ENCODE data around the gene ANO2. TPM values are rescaled to one million over a fixed set of nuclear protein-coding genes. Genes with fewer than 3 reads are reported as not detected.

The ANO2 gene
- total and polyA plus RNA-seq, 7 donors: 1.3 to 9.3 (median 4.2) TPM

DNA sequence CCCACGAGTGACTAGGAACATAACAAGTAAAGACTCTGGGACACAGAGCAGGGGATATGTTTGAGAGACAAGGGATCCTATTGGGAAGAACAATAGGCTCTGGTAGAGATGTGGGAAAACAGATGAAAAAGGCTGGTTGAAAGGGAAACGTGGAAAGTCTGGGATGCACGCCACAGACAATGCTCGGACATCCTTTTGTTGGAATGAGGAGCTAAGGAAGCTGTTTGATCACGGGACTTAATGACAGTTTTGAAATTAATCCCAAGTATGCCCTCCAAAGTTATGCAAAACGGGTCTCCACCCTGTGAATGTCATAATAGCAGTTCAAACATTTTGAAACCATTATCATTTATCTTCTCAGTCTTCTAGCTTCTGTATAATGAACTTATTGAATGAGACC lies 31.7 kb upstream of the ANO2 start:
- H3K36me3 ChIP-seq (ENCODE audit: insufficient read depth in 1 of 2, low read depth in 1 of 2): peaks cover 0 to 8% of the 10 kb centered on the region in 2 donors

DNA sequence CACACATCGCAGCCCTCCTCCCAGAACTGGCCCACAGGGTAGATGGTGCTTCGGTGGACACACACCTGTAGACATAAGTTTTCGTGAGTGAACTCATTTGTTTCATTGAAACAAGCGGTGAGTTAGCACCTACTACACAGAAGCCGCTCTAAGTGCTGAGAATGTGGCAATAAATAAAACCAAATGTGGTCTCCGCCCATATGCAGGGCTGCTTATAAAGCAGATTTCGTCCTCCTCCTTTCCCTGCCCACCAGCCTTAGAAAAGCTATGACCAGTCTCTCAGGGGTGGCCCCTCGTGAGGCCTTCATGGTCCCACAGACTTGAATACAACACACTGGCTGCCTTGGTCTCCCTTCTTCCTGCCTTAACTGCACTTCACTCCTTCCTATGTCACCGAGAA lies 31.1 kb upstream of the ANO2 start:
- WGBS, 3 donors: 87 to 91% (median 88%) methylated on average over 9 of the region's 9 CpGs
- no peak overlapping the region for H3K27ac ChIP-seq
- ATAC-seq (no peak), DNase-seq (no peak)
- H3K4me1 ChIP-seq: no peaks in the 10 kb centered on the region
- H3K4me3 ChIP-seq: no peak overlapping the region
- no peaks in the 10 kb centered on the region for H3K9me3 ChIP-seq
- intact Hi-C loops (cut with DNase I): no loop called here
- no peak for TF ChIP-seq CTCF (IDR thresholded peaks at IDR 0.05)
- H3K36me3 ChIP-seq (ENCODE audit: insufficient read depth in 1 of 2, low read depth in 1 of 2): peaks cover 0 to 8% of the 10 kb centered on the region in 2 donors
- peaks cover 0 to 15% (median 3%) of the 10 kb centered on the region in 3 donors for H3K27me3 ChIP-seq (ENCODE audit: insufficient read depth in 3 of 3, low read length in 2 of 3)

More for the DNA sequence above, 31.7 kb upstream of the ANO2 start:
- DNase-seq (no peak), ATAC-seq (no peak)
- no peak for TF ChIP-seq CTCF (IDR thresholded peaks at IDR 0.05)
- Histone ChIP-seq H3K9me3 (no peaks in the 10 kb centered on the region), H3K27ac (no peak overlapping the region), H3K4me3 (no peak overlapping the region), H3K4me1 (no peaks in the 10 kb centered on the region), H3K27me3 (ENCODE audit: insufficient read depth in 3 of 3, low read length in 2 of 3) (peaks cover 0 to 10% (median 3%) of the 10 kb centered on the region in 3 donors)
- WGBS, 3 donors: 21 to 40% (median 29%) methylated on average over 6 of the region's 6 CpGs
- intact Hi-C loops (cut with DNase I): no loop called here

DNA sequence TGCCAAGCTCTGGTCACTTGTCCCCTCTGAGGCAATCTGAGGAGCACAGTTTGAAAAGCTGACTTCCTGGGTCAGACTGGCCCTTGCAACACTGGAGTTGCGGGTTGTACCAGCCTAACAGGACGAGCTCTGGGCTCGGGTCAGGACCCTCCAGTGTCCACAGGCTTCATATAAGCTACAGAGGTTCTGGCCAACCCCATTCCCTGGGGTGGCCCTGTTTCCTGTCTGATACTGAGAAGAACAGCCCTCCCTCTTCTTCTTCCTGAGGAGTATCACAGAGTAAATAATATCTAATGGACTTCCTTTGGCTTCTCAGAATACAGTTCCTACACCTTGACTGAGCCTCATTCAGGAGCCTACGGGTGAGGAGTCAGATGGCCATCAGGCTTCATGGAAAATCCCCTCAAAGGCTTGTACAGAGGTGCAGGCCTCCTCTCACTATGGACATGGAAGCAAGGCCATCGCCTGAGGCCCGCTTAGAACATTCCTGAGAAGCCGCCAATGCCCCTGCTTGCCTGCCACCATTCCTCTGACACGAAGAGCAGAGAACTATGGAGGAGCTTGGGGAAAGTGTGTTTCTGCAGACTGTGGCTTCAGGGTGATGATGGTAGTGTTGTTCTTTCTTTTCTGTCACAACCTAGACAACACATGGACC lies 28.5 kb upstream of the ANO2 start:
- Histone ChIP-seq H3K36me3 (ENCODE audit: insufficient read depth in 1 of 2, low read depth in 1 of 2) (no peaks in the 10 kb centered on the region), H3K27me3 (ENCODE audit: insufficient read depth in 3 of 3, low read length in 2 of 3) (peaks cover 0 to 16% (median 0%) of the 10 kb centered on the region in 3 donors), H3K9me3 (no peaks in the 10 kb centered on the region), H3K4me1 (no peaks in the 10 kb centered on the region), H3K27ac (no peak overlapping the region), H3K4me3 (no peak overlapping the region)
- DNase-seq: no peak
- no peak for TF ChIP-seq CTCF (IDR thresholded peaks at IDR 0.05)
- ATAC-seq: no peak
- 70 to 79% (median 77%) methylated on average over 8 of the region's 8 CpGs for WGBS, 3 donors
- intact Hi-C loops (cut with DNase I): no loop called here

DNA sequence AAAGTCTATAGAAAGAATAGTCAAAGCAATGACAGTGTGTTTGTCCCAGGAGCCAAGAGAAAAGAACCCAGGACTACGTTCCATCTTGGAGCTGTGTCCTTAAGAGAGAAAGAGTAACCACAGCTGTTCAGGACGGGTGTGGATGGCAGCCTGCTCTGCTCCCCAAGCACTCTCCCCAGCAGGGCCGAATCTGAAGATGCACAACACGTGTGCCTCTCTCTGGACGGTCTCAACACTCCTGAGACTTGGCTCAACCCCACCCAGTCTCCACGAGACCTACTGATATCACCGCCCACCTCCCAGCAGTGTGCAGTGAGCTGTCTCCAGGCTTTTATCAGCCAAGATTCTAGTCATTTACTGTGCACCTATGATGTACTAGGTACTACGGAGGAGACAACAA lies 27.3 kb upstream of the ANO2 start:
- 28 to 50% (median 42%) methylated on average over 8 of the region's 8 CpGs for WGBS, 3 donors
- no peak for ATAC-seq
- peaks cover 0 to 16% (median 0%) of the 10 kb centered on the region in 3 donors for H3K27me3 ChIP-seq (ENCODE audit: insufficient read depth in 3 of 3, low read length in 2 of 3)
- H3K9me3 ChIP-seq: no peaks in the 10 kb centered on the region
- DNase-seq: no peak
- intact Hi-C loops (cut with DNase I): no loop called here
- no peaks in the 10 kb centered on the region for H3K4me1 ChIP-seq
- no peaks in the 10 kb centered on the region for H3K36me3 ChIP-seq (ENCODE audit: insufficient read depth in 1 of 2, low read depth in 1 of 2)
- TF ChIP-seq CTCF (IDR thresholded peaks at IDR 0.05): no peak
- no peak overlapping the region for H3K4me3 ChIP-seq
- H3K27ac ChIP-seq: no peak overlapping the region
